Osteoblast (primary cell): Measurements from ENCODE around the gene ITCH. TPM values are rescaled to one million over a fixed set of nuclear protein-coding genes. Genes with fewer than 3 reads are reported as not detected.

Source experiments
- DNase-seq: peaks from one replicate; pipeline ENCODE4 v3.0.0; 2011; ENCODE audit warnings: low spot score, mixed read lengths; ENCODE audit not compliant: insufficient read length; ENCODE audit errors: missing footprints
- H2AFZ ChIP-seq: 2 replicates; pipeline ENCODE4 v1.6.0; 2011; ENCODE audit warnings: mild to moderate bottlenecking, low read length
- H3K27ac ChIP-seq: 2 replicates; pipeline ENCODE4 v1.5.1; 2011; ENCODE audit warnings: mild to moderate bottlenecking, low read depth, low read length, moderate library complexity
- H3K27me3 ChIP-seq: 2 replicates; pipeline ENCODE4 v1.6.0; 2012; ENCODE audit warnings: mild to moderate bottlenecking, control low read depth, inconsistent platforms, low read length, moderate library complexity; ENCODE audit not compliant: insufficient read depth
- H3K36me3 ChIP-seq: 2 replicates; pipeline ENCODE4 v1.5.1; 2011; ENCODE audit warnings: mild to moderate bottlenecking, low read length, control low read depth, moderate library complexity; ENCODE audit not compliant: insufficient read depth
- H3K4me1 ChIP-seq: 2 replicates; pipeline ENCODE4 v1.5.1; 2011; ENCODE audit warnings: mild to moderate bottlenecking, low read length, control low read depth, moderate library complexity; ENCODE audit not compliant: insufficient read depth
- H3K4me2 ChIP-seq: 2 replicates; pipeline ENCODE4 v1.6.0; 2011; ENCODE audit warnings: mild to moderate bottlenecking, low read length; ENCODE audit not compliant: insufficient read depth
- H3K4me3 ChIP-seq: fragments of 200-600 bp; sonication (generic); 3 replicates; pipeline ENCODE4 v1.5.1; 2012; ENCODE audit warnings: mild to moderate bottlenecking, low read length, inconsistent platforms; ENCODE audit not compliant: insufficient read depth
- H3K79me2 ChIP-seq: 2 replicates; pipeline ENCODE4 v1.6.0; 2012; ENCODE audit warnings: mild to moderate bottlenecking, low read length, control low read depth, inconsistent platforms; ENCODE audit not compliant: insufficient read depth
- H3K9me3 ChIP-seq: 2 replicates; pipeline ENCODE4 v1.5.1; 2011; ENCODE audit warnings: low read depth, low read length, control low read depth
- H4K20me1 ChIP-seq: 2 replicates; pipeline ENCODE4 v1.6.0; 2012; ENCODE audit warnings: mild to moderate bottlenecking, low read length, control low read depth; ENCODE audit not compliant: insufficient read depth
- CTCF ChIP-seq: IDR thresholded peaks from 2 replicates; pipeline ENCODE4 v1.5.1; 2011; ENCODE audit warnings: mild to moderate bottlenecking, low read depth, low read length, moderate library complexity; ENCODE audit errors: extremely low read depth
- total RNA-seq: library from RNA; depleted of rRNA; stranded (reverse); fragments of >200 nt; gene quantifications from 2 replicates; pipeline ENCODE4 v1.2.3, GENCODE V29; 2012

ITCH gene
- total RNA-seq, 1 donor = 79.3 TPM

GRCh38 chr20:34534391-34535165 lies 171.5 kb downstream of the ITCH start:
- Histone ChIP-seq H3K36me3 (peaks cover 77% of the 10 kb centered on the region), H3K4me3 (no peak overlapping the region), H3K27me3 (no peaks in the 10 kb centered on the region), H3K4me1 (peaks cover 3% of the 10 kb centered on the region), H2AFZ (no peak overlapping the region), H3K4me2 (no peak overlapping the region), H3K27ac (no peak overlapping the region), H3K79me2 (peaks cover 43% of the 10 kb centered on the region), H4K20me1 (peaks cover 51% of the 10 kb centered on the region), H3K9me3 (no peaks in the 10 kb centered on the region)
- no peak for DNase-seq
- TF ChIP-seq CTCF = no peak

GRCh38 chr20:34535301-34535840 lies 172.3 kb downstream of the ITCH start:
- Histone ChIP-seq H3K27ac (no peak overlapping the region), H3K4me3 (no peak overlapping the region), H3K4me2 (no peak overlapping the region), H3K4me1 (peaks cover 2% of the 10 kb centered on the region), H2AFZ (no peak overlapping the region), H3K79me2 (peaks cover 35% of the 10 kb centered on the region), H3K9me3 (no peaks in the 10 kb centered on the region), H4K20me1 (peaks cover 44% of the 10 kb centered on the region), H3K27me3 (no peaks in the 10 kb centered on the region), H3K36me3 (peaks cover 76% of the 10 kb centered on the region)
- DNase-seq = no peak
- no peak for TF ChIP-seq CTCF

GRCh38 chr20:34535857-34536256 lies 172.8 kb downstream of the ITCH start:
- Histone ChIP-seq H3K4me2 (no peak overlapping the region), H3K27me3 (no peaks in the 10 kb centered on the region), H3K79me2 (peaks cover 31% of the 10 kb centered on the region), H2AFZ (no peak overlapping the region), H3K9me3 (no peaks in the 10 kb centered on the region), H4K20me1 (peaks cover 42% of the 10 kb centered on the region), H3K36me3 (peaks cover 76% of the 10 kb centered on the region), H3K27ac (no peak overlapping the region), H3K4me1 (no peaks in the 10 kb centered on the region), H3K4me3 (no peak overlapping the region)
- no peak for TF ChIP-seq CTCF
- peak; percentile 68 for DNase-seq

GRCh38 chr20:34536798-34537394 lies 173.8 kb downstream of the ITCH start:
- H3K4me1 ChIP-seq = no peaks in the 10 kb centered on the region
- peaks cover 79% of the 10 kb centered on the region for H3K36me3 ChIP-seq
- H3K9me3 ChIP-seq = no peaks in the 10 kb centered on the region
- TF ChIP-seq CTCF = peak; percentile 39
- peaks cover 20% of the 10 kb centered on the region for H3K79me2 ChIP-seq
- peak; percentile 63 for DNase-seq
- no peak overlapping the region for H3K4me3 ChIP-seq
- no peak overlapping the region for H3K27ac ChIP-seq
- H3K4me2 ChIP-seq = no peak overlapping the region
- peaks cover 33% of the 10 kb centered on the region for H4K20me1 ChIP-seq
- no peaks in the 10 kb centered on the region for H3K27me3 ChIP-seq
- H2AFZ ChIP-seq = no peak overlapping the region
